Lung (tissue), 12 donors: ENCODE results near the gene BLOC1S1. TPM values are rescaled to one million over a fixed set of nuclear protein-coding genes. Genes with fewer than 3 reads are reported as not detected.

Experiments used
- ATAC-seq: fragments of 200-7000 bp; cut with Tn5 transposase; one replicate; pipeline ENCODE4 v1.9.1; 2020; ENCODE audit warnings: moderate number of reproducible peaks; ENCODE audit not compliant: insufficient read depth, low FRiP score
- DNase-seq, 3 donors: peaks; one replicate each; pipeline ENCODE4 v3.0.0-alpha.2; 2013 to 2017
- H3K27ac ChIP-seq, 2 donors: one replicate each; pipeline ENCODE4 v1.5.1; 2013; ENCODE audit warnings: mild to moderate bottlenecking in 2 of 2, moderate library complexity in 2 of 2, control low read depth in 1 of 2, inconsistent platforms in 1 of 2, low read depth in 1 of 2, low read length in 1 of 2
- H3K27me3 ChIP-seq, 3 donors: one replicate each; pipeline ENCODE4 v1.5.1; 2013; ENCODE audit warnings: low read length in 2 of 3; ENCODE audit not compliant: control insufficient read depth in 3 of 3, insufficient read depth in 3 of 3
- H3K36me3 ChIP-seq, 4 donors: one replicate each; pipeline ENCODE4 v1.5.1; 2013; ENCODE audit warnings: low read length in 4 of 4, mild to moderate bottlenecking in 1 of 4, moderate library complexity in 1 of 4; ENCODE audit not compliant: control insufficient read depth in 4 of 4, insufficient read depth in 4 of 4
- H3K4me1 ChIP-seq, 5 donors: one replicate each; pipeline ENCODE4 v1.5.1; 2013; ENCODE audit warnings: low read length in 5 of 5, mild to moderate bottlenecking in 2 of 5, moderate library complexity in 1 of 5; ENCODE audit not compliant: control insufficient read depth in 5 of 5, insufficient read depth in 5 of 5
- H3K4me3 ChIP-seq: one replicate; pipeline ENCODE4 v1.5.1; 2013; ENCODE audit warnings: mild to moderate bottlenecking, control low read depth, moderate library complexity
- H3K9ac ChIP-seq, 2 donors: one replicate each; pipeline ENCODE4 v1.5.1; 2013; ENCODE audit warnings: low read length in 2 of 2, control low read depth in 1 of 2; ENCODE audit not compliant: insufficient read depth in 1 of 2
- H3K9me3 ChIP-seq, 4 donors: one replicate each; pipeline ENCODE4 v1.5.1; 2013; ENCODE audit warnings: low read length in 3 of 4, mild to moderate bottlenecking in 1 of 4, moderate library complexity in 1 of 4; ENCODE audit not compliant: control insufficient read depth in 4 of 4, insufficient read depth in 3 of 4
- CTCF ChIP-seq: IDR thresholded peaks from 2 replicates; pipeline ENCODE4 v1.5.1; 2012; ENCODE audit warnings: mild to moderate bottlenecking; ENCODE audit errors: control extremely low read depth, extremely low read depth
- WGBS, 2 donors: extraction: QIAGEN DNeasy Blood & Tissue Kit; methylation state at CpG; one replicate each; pipeline ENCODE4 v1.1.7; 2013; 5-methylcytosine and 5-hydroxymethylcytosine counted together
- polyA plus RNA-seq, 2 donors: library from polyadenylated mRNA; stranded (reverse); fragments of 200-250 nt; gene quantifications; one replicate each; pipeline ENCODE4 v1.2.1, GENCODE V29; 2013
- total RNA-seq, 2 donors: library from RNA; depleted of rRNA in 1 of 2; stranded (reverse); fragments of >200 nt in 1 of 2; gene quantifications; one replicate each; pipeline ENCODE4 v1.2.1, GENCODE V29; 2014 to 2021
- donor health status: control.
- donor health status: control.
- donor health status: Bipolar disorder and iron deficiency.
- donor health status: healthy.
- donor health status: DM: yes; HTN: yes; CAD: no.

Gene BLOC1S1
- total and polyA plus RNA-seq, 4 donors: 53.9 to 374 (median 242) TPM

DNA sequence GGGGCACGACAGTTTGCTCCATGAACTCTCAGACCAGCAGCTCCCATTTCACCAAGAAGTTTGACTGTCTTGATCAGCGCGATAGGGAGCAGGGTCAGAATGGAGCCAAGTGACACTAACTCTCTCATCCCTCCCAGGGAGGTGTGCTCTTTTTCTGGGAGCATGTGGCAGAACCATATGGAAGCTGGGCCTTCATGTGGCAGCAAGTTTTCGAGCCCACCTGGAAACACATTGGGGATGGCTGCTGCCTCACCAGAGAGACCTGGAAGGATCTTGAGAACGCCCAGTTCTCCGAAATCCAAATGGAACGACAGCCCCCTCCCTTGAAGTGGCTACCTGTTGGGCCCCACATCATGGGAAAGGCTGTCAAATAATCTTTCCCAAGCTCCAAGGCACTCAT, 32.2 kb upstream of the BLOC1S1 start:
- ATAC-seq (no peak), DNase-seq (no peak)
- Histone ChIP-seq H3K27ac (no peak overlapping the region), H3K27me3 (peaks cover 0 to 4% (median 0%) of the 10 kb centered on the region in 3 donors), H3K4me1 (peaks cover 0 to 5% (median 0%) of the 10 kb centered on the region in 5 donors), H3K9me3 (no peaks in the 10 kb centered on the region), H3K4me3 (no peak overlapping the region), H3K9ac (no peak overlapping the region), H3K36me3 (peaks cover 0 to 2% (median 0%) of the 10 kb centered on the region in 4 donors)
- TF ChIP-seq CTCF: no peak
- WGBS, 2 donors: 92 to 93% methylated on average over 7 of the region's 7 CpGs

GRCh38 chr12:55684761-55685370, 31.0 kb upstream of the BLOC1S1 start:
- WGBS, 2 donors: 94 to 95% methylated on average over 20 of the region's 20 CpGs
- H3K4me1 ChIP-seq: peaks cover 0 to 5% (median 0%) of the 10 kb centered on the region in 5 donors
- peaks cover 0 to 5% (median 0%) of the 10 kb centered on the region in 4 donors for H3K36me3 ChIP-seq
- ATAC-seq (no peak), DNase-seq (no peak)
- H3K27me3 ChIP-seq: peaks cover 0 to 4% (median 0%) of the 10 kb centered on the region in 3 donors
- no peak overlapping the region for H3K9ac ChIP-seq
- no peak overlapping the region for H3K27ac ChIP-seq
- no peaks in the 10 kb centered on the region for H3K9me3 ChIP-seq
- no peak overlapping the region for H3K4me3 ChIP-seq
- no peak for TF ChIP-seq CTCF

- ATAC-seq (no peak), DNase-seq (no peak)
- Histone ChIP-seq H3K27me3 (no peaks in the 10 kb centered on the region), H3K36me3 (peaks cover 0 to 5% (median 0%) of the 10 kb centered on the region in 4 donors), H3K4me1 (peaks cover 0 to 5% (median 0%) of the 10 kb centered on the region in 5 donors), H3K9ac (no peak overlapping the region), H3K9me3 (no peaks in the 10 kb centered on the region), H3K4me3 (no peak overlapping the region), H3K27ac (no peak overlapping the region)
- 90 to 94% methylated on average over 5 of the region's 5 CpGs for WGBS, 2 donors
- no peak for TF ChIP-seq CTCF
Measured at GRCh38 chr12:55685671-55686070, 30.2 kb upstream of the BLOC1S1 start.
